NCI-H2107 treated with DMSO at 0.1 percent for 48 hours (cell line): Measurements from ENCODE around the gene ABCC9.
"Not testable (repeated sequence)": the region's sequence is repeated elsewhere in the genome, so short reads cannot be mapped to it uniquely, and the experiment has no call there.

Experiments used
- DNase-seq: peaks from one replicate; lab custom pipeline; 2025; ENCODE audit not compliant: unreplicated experiment; lab: John Stamatoyannopoulos, UW

ABCC9 gene

DNA sequence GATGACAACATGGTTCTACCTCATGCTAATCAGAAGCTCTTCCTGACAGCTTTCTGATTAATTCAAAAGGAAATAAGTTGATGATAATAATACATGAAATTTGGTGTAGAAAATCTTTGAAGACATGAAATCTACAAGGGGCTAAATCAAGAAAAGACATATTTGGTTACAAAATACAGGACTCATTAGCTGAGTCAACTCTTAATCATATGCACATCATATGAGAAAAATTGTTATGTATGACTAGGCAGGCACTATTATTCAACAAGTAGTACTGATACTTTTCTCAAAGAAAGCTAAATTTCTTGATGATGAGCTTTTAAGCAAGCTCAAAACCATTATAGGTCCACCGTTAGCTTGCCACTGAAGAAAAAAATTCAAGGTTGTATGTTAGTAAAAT, 7.1 kb downstream of the ABCC9 start:
- no peak for DNase-seq

DNA sequence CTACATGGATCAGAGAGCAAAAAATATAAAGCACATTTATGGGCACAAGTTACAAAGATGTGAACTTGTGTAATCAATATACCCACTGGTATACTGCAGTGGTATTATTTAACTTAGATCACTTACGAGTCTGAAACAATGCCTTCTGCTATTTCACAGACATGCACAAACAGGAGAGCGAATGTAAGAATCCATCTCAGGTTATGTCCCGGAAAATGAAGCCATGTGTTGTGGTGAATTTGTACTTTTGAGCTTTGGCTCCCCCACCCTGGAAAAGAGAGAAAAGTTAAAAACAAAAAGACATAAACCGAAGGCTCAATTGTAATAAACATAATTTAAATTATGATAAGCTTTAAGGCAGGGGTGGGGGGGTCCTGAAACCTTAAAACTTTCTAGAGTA, 7.6 kb downstream of the ABCC9 start:
- DNase-seq: no peak

DNA sequence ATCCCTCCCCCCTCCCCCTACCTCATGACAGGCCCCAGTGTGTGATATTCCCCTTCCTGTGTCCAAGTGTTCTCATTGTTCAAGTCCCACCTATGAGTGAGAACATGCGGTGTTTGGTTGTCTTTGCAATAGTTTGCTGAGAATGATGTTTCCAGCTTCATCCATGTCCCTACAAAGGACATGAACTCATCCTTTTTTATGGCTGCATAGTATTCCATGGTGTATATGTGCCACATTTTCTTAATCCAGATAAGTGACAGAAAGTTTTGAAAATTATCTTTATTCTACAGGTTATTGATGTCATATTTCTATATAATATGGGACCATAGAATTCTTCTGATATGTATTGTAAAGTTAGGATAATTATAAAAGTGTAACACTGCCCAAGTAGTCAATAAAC, 11.3 kb downstream of the ABCC9 start:
- DNase-seq: not testable (repeated sequence)

DNA sequence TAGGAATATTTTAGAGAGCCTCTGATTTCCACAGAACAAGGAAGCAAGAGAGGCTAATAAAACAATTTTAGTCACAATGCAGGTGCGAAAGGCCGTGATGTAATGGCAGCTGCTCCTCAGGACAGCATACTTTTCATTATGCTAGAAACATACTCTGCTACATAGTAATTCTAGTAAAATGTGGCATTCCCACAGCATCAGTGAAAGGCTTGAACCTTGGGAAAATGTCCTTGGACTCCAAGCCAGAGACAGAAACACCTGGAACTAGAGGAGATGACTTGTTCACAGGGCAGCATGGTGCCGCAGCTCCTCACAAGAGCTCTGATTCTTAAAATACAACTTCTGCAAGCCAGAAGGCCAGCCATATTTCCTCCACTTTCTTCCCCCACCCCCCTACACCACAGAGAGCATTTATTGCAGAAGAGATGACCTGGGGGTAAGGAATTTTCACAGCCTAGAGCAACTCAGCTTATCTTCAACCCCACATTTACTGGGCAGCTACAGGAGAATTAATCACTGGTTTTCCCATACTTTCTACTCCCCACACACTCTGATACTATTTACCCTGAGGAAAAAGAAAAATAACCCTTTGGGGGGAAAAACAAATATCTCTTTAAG, 15.8 kb downstream of the ABCC9 start:
- no peak for DNase-seq

DNA sequence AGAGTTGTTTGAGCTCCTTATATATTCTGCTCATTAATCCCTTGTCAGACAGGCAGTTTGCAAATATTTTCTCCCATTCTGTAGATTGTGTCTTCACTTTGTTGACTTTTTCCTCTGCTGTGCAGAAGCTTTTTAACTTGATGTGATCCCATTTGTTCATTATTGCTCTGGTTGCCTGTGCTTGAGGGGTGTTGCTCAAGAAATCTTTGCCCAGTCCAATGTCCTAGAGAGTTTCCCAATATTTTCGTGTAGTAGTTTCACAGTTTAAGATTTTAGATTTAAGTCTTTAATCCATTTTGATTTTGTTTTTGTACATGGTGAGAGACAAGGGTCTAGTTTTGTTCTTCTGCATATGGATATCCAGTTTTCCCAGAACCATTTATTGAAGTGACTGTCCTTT, 19.8 kb downstream of the ABCC9 start:
- no peak for DNase-seq

DNA sequence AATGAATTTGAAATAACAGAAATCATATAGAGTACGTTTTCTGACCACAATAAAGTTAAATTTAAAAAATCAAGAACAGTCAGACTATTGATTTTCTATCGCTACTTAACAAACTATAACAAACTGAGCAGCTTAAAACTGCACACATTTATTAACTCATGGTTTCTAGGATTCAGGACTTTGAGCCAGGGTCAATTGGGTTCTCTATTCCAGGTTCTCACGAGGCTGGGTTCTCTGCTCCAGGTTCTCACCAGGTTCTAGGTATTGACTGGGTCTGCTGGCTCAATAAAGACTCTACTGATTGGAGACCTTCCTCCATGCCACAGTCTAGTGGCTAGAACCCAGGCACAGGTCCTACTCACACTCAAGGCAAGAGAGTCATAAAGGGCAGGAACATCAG, 22.8 kb downstream of the ABCC9 start:
- no peak for DNase-seq

DNA sequence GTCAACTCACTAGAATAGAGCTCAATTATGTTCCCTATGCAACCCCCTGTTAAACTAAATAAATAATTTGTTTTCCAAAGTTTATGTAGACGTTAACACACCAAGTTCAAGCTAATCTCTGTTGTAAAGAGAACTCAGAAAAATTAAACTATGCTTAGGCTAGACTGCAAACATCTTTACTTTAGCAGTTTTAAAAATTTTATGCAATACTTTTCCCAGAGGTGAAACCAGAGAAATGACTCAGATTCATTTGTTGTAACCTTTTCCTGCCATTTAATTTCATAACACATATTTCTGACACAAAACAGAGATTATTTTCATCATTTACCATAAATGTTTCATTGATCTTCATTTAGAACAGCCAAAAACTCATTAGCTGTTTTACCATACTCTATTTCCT, 27.4 kb downstream of the ABCC9 start:
- DNase-seq: no peak

DNA sequence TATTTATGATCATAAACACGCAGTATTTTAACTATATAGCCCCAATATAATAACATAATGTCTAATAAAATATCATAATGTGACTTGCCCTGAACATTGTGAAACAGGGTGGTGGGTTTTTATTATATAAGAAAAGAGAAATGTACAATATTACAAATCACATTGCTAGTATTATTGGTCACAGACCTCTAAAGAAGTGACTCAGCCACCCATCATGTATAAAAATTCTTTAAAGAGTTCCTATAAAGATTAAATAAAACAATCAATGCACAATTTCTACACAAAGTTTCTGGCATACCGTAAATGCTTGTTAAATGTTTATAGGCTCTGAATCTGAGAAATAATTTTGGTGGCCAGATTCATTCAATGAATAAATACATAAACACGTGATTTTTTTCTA, 28.9 kb downstream of the ABCC9 start:
- no peak for DNase-seq

DNA sequence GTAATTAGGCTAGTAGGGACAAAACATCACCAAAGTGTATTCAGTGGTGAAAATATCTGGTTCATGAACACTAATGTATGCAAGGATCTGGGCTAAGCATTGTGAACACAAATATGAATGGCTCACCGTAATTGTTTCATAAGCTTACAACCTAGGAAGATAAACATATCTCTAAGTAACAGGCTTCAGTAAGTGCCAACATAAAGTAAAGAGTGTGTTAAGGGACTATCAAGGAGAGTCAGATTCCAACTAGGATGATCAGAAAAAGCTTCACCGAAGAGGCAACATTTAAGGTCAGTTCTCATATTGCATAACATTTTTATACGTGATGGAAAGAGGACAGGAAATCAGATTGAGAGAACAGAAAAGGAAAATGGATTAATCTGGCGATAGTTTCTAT, 29.4 kb downstream of the ABCC9 start:
- no peak for DNase-seq

DNA sequence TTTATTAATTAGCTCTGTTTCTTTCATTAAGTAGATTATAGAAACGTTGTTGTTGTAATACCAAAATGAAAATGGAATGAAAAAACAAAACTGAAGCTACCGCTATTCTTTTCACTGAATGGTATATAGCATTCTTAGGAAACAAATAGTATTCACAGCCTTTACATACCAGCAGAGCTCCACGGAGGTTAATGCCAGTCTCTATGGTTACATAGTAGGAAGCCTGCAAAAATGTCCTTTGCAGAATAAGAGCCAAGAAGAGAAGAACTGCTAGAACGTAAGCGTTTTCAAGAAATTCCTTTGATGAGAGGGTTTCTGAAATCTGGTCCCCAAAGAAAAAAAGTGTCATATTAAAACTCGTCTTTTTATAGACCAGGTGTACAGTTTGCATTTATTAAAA, 30.6 kb downstream of the ABCC9 start:
- no peak for DNase-seq

DNA sequence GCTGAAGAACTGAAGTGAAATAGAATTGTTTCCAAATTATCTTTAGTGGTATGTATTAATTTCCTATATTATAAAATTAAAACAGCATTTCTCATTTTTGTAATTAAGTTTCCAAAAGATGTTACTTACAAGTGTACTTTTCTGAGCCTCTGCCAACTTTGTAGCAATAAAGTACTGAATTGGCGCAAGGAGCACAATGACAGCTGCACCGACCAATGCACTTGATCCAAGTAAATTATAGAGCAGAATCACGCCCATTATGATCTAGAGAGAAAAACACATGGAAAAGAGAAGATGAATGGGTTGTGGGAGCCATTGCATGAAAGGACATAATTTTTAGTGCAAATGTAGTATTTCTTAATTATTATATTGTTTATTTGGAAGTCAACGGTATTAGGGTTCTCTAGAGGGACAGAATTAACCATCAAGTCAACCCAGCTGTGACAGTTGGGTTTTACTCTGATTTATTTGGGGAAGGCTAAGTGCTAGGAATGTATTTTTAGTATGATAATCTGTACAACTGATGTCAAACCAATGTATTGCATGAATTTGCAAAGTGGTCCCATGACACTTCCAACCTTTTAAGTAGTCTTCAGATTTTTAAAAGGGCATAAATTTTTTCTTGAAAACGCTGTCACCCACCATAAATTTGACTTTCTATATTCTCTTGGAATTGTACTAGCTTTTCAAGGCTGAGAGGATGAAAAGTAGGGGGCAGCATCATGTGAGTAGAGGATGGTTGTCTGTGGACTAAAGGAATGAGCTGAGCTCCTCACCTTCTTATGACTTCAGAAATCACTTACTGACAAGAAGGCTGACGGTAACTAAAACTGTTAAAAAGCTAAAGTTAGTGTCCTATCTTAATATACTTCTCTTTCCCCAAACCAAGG, 33.0 kb downstream of the ABCC9 start:
- no peak for DNase-seq

DNA sequence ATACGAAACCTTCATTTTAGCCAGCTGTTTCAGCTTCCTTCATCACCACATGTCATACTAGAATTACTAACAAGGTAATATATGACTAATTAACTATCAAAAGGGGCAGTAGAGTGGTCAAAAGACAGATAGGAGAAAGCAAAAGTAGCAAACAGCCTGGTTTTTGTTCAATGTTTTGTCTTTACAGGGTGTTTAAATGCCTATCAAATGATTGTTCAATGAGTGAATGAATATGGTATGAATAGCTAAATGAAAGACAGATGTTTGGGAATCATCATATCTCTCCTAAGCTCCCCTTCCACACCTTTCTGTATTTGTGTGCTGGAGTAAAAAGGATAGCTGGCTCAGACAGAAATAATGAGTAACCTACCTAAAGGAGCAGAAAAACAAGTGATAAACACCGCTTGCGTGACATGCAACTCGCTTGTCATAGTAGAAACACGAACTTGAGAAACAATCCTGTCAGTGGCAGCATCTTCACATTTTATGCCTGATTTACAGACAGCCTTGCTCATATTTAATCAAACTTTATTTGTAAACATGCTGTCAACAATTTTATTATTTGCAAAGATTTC, 34.2 kb downstream of the ABCC9 start:
- no peak for DNase-seq

DNA sequence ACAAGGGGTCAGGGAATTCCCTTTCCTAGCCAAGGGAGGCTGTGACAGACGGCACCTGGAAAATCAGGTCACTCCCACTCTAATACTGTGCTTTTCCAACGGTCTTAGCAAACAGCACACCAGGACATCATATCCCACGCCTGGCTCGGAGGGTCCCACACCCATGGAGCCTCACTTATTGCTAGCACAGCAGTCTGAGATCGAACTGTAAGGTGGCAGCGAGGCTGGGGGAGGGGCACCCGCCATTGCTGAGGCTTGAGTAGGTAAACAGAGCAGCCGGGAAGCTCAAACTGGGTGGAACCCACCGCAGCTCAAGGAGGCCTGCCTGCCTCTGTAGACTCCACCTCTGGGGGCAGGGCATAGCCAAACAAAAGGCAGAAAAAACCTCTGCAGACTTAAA, 41.7 kb downstream of the ABCC9 start:
- DNase-seq: not testable (repeated sequence)

DNA sequence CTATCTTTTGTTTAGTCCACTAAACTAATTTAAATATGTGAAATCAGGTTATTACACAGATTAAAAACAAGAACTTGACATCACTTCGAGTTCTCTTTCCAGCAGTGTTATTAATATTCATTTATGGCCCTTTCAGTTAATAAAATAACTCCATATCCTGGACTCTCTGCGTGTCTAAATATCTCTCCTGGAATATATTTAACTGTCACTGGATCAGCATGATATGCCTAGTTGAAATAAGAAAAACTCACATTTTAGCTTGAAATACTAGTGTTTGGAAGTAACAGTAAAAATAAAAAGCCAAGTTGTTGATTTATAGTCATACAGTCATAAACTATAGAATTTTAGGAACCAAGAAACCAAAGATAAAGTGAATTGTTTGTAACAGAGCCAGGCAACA, 45.6 kb downstream of the ABCC9 start:
- no peak for DNase-seq

DNA sequence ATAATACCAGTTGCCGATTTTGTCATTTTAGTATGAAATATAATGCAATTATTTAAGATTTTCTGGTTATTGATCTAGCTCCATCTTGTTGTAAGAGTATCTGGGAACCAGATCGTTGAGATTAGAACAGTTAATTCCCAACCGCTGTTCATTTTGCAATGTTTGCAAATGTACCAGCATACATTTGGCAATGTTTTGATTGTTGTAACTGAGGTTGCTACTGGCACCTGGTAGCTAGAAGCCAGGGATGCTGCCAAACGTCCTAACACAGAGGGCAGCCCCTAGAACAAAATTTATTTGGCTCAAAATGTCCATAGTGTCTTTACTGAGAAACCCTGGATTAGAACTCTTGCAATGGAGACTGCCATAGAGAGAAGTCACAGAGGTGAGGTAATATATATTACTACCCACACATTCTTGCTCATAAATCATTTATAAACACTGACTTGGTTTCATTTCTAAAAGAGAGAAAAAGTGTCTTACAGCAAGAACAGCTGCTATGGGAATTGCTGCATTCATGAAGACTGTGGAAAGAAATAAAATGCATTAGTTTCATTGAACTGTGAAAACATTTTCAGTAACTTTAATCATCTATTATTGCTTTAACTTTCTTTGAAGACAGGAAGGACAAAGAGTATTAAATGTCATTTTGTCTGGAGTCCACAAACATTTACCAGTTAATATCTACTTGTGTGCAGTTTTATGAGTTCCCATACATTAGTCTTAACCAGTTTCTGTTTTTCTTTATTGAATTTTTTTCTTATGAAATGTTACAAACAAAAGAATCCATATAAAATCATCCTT, 46.2 kb downstream of the ABCC9 start:
- DNase-seq: no peak

DNA sequence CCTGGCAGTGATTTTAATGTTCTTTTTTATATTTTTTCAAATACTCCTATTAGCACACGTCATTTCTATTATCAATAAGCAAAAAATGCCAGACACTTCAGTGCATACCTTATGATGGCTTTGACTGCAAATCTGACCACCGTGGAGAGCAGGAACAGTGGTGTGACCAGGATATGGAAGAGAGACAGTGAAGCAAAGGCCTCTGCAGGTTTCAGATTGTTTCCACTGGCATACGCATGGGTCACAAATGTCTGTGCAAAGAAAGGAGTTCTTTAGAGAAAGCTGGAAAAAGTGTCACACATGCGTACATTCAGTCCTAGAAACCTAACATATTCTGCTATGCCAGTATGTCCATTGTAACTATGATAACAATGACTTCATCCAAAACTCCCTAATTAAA, 47.3 kb downstream of the ABCC9 start:
- DNase-seq: no peak

DNA sequence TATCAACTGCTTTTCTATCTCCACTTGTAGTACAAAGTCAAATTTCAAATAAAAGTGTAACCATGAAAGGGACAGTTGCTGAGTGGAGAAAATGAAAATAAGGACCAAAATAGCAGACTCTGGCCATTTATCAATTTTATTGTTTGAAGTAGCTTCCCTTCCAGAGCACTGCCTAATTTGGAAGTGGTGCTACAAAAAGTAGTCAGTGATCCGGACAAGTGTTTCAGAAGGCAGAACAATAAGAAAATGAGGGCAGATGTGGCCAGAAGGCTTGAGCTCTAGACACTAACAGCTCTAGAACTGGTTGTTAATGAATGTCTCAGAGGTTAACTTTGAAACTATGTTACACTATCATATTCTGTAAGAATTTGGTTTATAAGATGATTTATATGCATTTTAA, 48.9 kb downstream of the ABCC9 start:
- no peak for DNase-seq

DNA sequence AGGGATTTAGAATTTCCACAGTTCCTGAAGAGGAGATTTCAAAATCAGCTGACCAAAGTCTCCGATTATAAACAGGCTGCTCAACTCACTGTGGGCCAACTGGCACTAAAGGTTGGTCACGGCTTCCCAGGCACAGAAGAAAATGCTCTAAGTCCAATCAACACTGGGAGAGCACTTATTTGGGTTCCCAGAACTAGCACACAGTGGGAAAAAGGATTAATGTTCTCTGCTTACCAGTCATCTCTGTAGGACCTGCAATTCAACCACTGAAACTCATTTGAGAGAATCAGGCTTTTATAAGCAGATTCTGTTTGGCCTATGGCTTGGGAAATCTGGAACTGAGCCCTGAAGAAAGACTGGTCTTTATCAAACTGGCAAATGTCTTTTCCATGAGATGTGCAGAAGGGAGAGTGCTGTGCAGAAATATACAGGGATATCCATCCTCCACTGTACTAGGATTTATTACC, 49.4 kb downstream of the ABCC9 start:
- no peak for DNase-seq

DNA sequence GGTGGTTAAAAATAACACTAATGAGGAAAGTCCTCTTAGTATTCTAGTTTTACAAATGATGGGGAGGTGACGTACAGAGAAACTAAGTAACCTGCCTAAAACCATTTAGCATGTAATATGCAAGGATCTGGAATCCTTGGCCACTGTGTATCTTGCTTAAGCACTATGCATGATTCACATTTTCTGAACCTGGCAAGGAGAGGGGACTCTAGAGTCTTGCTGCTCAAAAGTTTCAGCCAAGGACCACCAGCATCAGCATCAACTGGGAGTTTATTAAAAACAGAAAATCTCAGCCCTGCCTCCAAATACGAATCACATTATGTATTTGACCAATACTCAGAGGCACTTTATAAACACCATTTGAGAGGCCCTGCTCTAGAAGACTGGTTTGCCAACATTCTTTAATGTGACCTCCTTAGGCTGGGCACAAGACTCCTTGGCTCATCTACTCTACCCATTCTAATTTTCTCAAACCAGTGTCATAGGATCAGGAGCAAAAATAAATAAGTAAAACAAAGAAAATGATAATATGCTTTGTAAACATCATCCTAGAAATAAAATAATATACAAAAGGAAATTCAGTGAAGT, 52.9 kb downstream of the ABCC9 start:
- DNase-seq: no peak

DNA sequence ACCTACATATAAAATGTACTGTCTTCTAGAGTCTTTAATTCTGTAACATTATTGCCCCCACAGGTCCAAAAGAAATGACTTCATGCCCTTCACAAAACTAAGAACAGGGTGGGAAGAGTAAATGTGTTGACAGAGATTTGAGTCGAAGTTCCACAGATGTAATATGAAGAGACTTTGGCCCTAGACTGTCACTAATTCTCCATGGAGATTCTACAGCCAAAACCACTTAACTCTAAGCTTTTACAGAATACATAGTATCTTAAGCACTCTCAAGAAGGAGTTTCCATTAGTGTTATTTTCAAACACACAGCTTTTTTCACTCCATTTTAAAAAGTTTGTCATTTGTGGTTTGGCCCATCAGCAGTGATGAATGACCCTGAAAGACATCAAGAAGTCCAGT, 56.3 kb downstream of the ABCC9 start:
- DNase-seq: no peak

DNA sequence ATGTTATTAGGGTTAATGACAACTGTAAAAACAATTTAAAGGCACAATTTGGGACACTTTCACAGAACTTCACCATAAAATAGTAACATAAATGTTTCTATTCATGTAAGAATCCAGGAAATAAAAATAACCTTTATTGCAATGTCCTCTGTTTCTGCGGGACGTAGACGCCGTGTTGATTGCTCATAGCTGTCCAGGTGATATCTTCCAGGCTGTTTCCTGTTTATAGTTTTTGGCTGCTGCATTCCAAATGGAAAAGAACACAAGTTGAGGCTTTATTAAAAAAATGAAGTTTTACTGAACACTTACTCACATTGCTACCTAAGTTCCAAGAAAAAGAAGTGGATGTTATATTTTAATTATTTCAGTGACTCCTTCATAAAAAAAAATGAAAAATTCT, 58.6 kb downstream of the ABCC9 start:
- no peak for DNase-seq
